Activated T-cell treated with anti-CD3 and anti-CD28 coated beads, Interleukin-2, amount 50 U/mL, for 4 hours (primary cell): ENCODE results near the gene LNPK. TPM values are rescaled to one million over a fixed set of nuclear protein-coding genes. Genes with fewer than 3 reads are reported as not detected.
A peak's percentile ranks its signal among the peaks of the same experiment; 100 is the strongest.

Source experiments
- ATAC-seq, 2 donors: fragments of 200-7000 bp; cut with Tn5 transposase; one replicate each; pipeline ENCODE4 v1.10.0; 2021
- DNase-seq: peaks from one replicate; pipeline ENCODE4 v3.0.0-alpha.2; 2020
- H3K27me3 Mint-ChIP-seq: one replicate; pipeline ENCODE4 v1.8.0; 2021; ENCODE audit warnings: low read depth, mixed read lengths
- H3K36me3 Mint-ChIP-seq: one replicate; pipeline ENCODE4 v1.8.0; 2022; ENCODE audit warnings: mixed read lengths; ENCODE audit not compliant: insufficient read depth
- H3K4me1 Mint-ChIP-seq: one replicate; pipeline ENCODE4 v1.8.0; 2021; ENCODE audit warnings: low read depth, mixed read lengths
- H3K4me3 Mint-ChIP-seq: one replicate; pipeline ENCODE4 v1.8.0; 2021; ENCODE audit warnings: mild to moderate bottlenecking, moderate library complexity, mixed read lengths
- H3K9me3 Mint-ChIP-seq: one replicate; pipeline ENCODE4 v1.8.0; 2021; ENCODE audit warnings: mixed read lengths
- total RNA-seq, 3 donors: library from RNA; stranded (reverse); gene quantifications; one replicate each; pipeline ENCODE4 v1.2.1, GENCODE V29; 2021

LNPK gene
- total RNA-seq = 10 to 100 TPM; 25.2 to 26.7 (median 25.6) TPM

GRCh38 chr2:176001916-176002687 is at the start of gene LNPK:
LNPK (minus strand) TSS chr2:176002267; CDS start chr2:175995584, 6,683 bp downstream.
- Mint-ChIP-seq H3K27me3 (no peaks in the 10 kb centered on the region), H3K4me3 (peak within 1 kb of the TSS; percentile 93), H3K36me3 (peaks cover 2% of the 10 kb centered on the region), H3K4me1 (peaks cover 21% of the 10 kb centered on the region), H3K9me3 (no peaks in the 10 kb centered on the region)
- DNase-seq (peak; percentile 84), ATAC-seq (peak; percentile 93 to 96)

GRCh38 chr2:176039375-176039774 is 37.3 kb upstream of the LNPK start:
- no peak for ATAC-seq
- Mint-ChIP-seq H3K4me3 (no peak overlapping the region), H3K27me3 (peaks cover 36% of the 10 kb centered on the region), H3K4me1 (no peaks in the 10 kb centered on the region), H3K9me3 (peaks cover 4% of the 10 kb centered on the region), H3K36me3 (no peaks in the 10 kb centered on the region)
- no peak for DNase-seq

- H3K36me3 Mint-ChIP-seq = no peaks in the 10 kb centered on the region
- peaks cover 4% of the 10 kb centered on the region for H3K9me3 Mint-ChIP-seq
- no peaks in the 10 kb centered on the region for H3K4me1 Mint-ChIP-seq
- H3K4me3 Mint-ChIP-seq = no peak overlapping the region
- no peak for DNase-seq
- ATAC-seq = no peak
- H3K27me3 Mint-ChIP-seq = peaks cover 37% of the 10 kb centered on the region
Observed at GRCh38 chr2:176038694-176039093, 36.6 kb upstream of the LNPK start.

GRCh38 chr2:176035013-176035691 is 33.1 kb upstream of the LNPK start:
- DNase-seq (no peak), ATAC-seq (no peak)
- no peaks in the 10 kb centered on the region for H3K4me1 Mint-ChIP-seq
- H3K9me3 Mint-ChIP-seq = no peaks in the 10 kb centered on the region
- peaks cover 25% of the 10 kb centered on the region for H3K27me3 Mint-ChIP-seq
- no peak overlapping the region for H3K4me3 Mint-ChIP-seq
- H3K36me3 Mint-ChIP-seq = no peaks in the 10 kb centered on the region

GRCh38 chr2:176027806-176028205 is 25.7 kb upstream of the LNPK start:
- Mint-ChIP-seq H3K27me3 (peaks cover 32% of the 10 kb centered on the region), H3K9me3 (no peaks in the 10 kb centered on the region), H3K4me1 (no peaks in the 10 kb centered on the region), H3K36me3 (no peaks in the 10 kb centered on the region), H3K4me3 (no peak overlapping the region)
- DNase-seq = no peak
- ATAC-seq = no peak

- ATAC-seq = no peak
- H3K4me3 Mint-ChIP-seq = no peak overlapping the region
Observed at GRCh38 chr2:176025932-176026331, 23.9 kb upstream of the LNPK start.

GRCh38 chr2:176024083-176024482 is 22.0 kb upstream of the LNPK start:
- DNase-seq (no peak), ATAC-seq (no peak)
- peaks cover 2% of the 10 kb centered on the region for H3K36me3 Mint-ChIP-seq
- H3K9me3 Mint-ChIP-seq = no peaks in the 10 kb centered on the region
- no peak overlapping the region for H3K4me3 Mint-ChIP-seq
- H3K27me3 Mint-ChIP-seq = peaks cover 44% of the 10 kb centered on the region
- H3K4me1 Mint-ChIP-seq = no peaks in the 10 kb centered on the region

More at GRCh38 chr2:176025932-176026331, 23.9 kb upstream of the LNPK start:
- no peak for DNase-seq
- H3K27me3 Mint-ChIP-seq = peaks cover 38% of the 10 kb centered on the region
- no peaks in the 10 kb centered on the region for H3K4me1 Mint-ChIP-seq
- peaks cover 2% of the 10 kb centered on the region for H3K36me3 Mint-ChIP-seq
- no peaks in the 10 kb centered on the region for H3K9me3 Mint-ChIP-seq

GRCh38 chr2:176022048-176022447 is 20.0 kb upstream of the LNPK start:
- Mint-ChIP-seq H3K4me3 (no peak overlapping the region), H3K4me1 (no peaks in the 10 kb centered on the region), H3K9me3 (no peaks in the 10 kb centered on the region), H3K27me3 (peaks cover 43% of the 10 kb centered on the region), H3K36me3 (peaks cover 2% of the 10 kb centered on the region)
- no peak for DNase-seq
- no peak for ATAC-seq

GRCh38 chr2:176020400-176020799 is 18.3 kb upstream of the LNPK start:
- Mint-ChIP-seq H3K4me3 (no peak overlapping the region), H3K36me3 (peaks cover 2% of the 10 kb centered on the region), H3K4me1 (no peaks in the 10 kb centered on the region), H3K9me3 (no peaks in the 10 kb centered on the region), H3K27me3 (peaks cover 46% of the 10 kb centered on the region)
- ATAC-seq = no peak
- DNase-seq = no peak

- H3K36me3 Mint-ChIP-seq = peaks cover 2% of the 10 kb centered on the region
- H3K9me3 Mint-ChIP-seq = no peaks in the 10 kb centered on the region
- H3K4me1 Mint-ChIP-seq = no peaks in the 10 kb centered on the region
- no peak for ATAC-seq
- H3K27me3 Mint-ChIP-seq = peaks cover 46% of the 10 kb centered on the region
- DNase-seq = no peak
- no peak overlapping the region for H3K4me3 Mint-ChIP-seq
Observed at GRCh38 chr2:176018708-176019107, 16.6 kb upstream of the LNPK start.

GRCh38 chr2:176009445-176009844 is 7.4 kb upstream of the LNPK start:
- Mint-ChIP-seq H3K27me3 (peaks cover 13% of the 10 kb centered on the region), H3K36me3 (no peaks in the 10 kb centered on the region), H3K4me3 (no peak overlapping the region), H3K4me1 (no peaks in the 10 kb centered on the region), H3K9me3 (no peaks in the 10 kb centered on the region)
- ATAC-seq = no peak
- no peak for DNase-seq

- Mint-ChIP-seq H3K36me3 (no peaks in the 10 kb centered on the region), H3K9me3 (no peaks in the 10 kb centered on the region), H3K27me3 (peaks cover 4% of the 10 kb centered on the region), H3K4me3 (no peak overlapping the region), H3K4me1 (peaks cover 14% of the 10 kb centered on the region)
- DNase-seq = no peak
- no peak for ATAC-seq
Observed at GRCh38 chr2:176004934-176005333, 2.9 kb upstream of the LNPK start.

GRCh38 chr2:176003958-176004357 is 1.9 kb upstream of the LNPK start:
- H3K4me1 Mint-ChIP-seq = peaks cover 19% of the 10 kb centered on the region
- peaks cover 2% of the 10 kb centered on the region for H3K36me3 Mint-ChIP-seq
- ATAC-seq (no peak), DNase-seq (no peak)
- H3K27me3 Mint-ChIP-seq = peaks cover 2% of the 10 kb centered on the region
- no peaks in the 10 kb centered on the region for H3K9me3 Mint-ChIP-seq
- no peak overlapping the region for H3K4me3 Mint-ChIP-seq

GRCh38 chr2:176002688-176003210 is 682 bp upstream of the LNPK start:
- Mint-ChIP-seq H3K9me3 (no peaks in the 10 kb centered on the region), H3K4me1 (peaks cover 19% of the 10 kb centered on the region), H3K36me3 (peaks cover 2% of the 10 kb centered on the region), H3K27me3 (no peaks in the 10 kb centered on the region), H3K4me3 (peak overlapping the region; percentile 93)
- no peak for DNase-seq
- ATAC-seq = no peak
